HG03354 (cell line): ENCODE results near the gene TULP4.
A peak's percentile ranks its signal among the peaks of the same experiment; 100 is the strongest.
"Not testable (repeated sequence)": the region's sequence is repeated elsewhere in the genome, so short reads cannot be mapped to it uniquely, and the experiment has no call there.

Experiments used
- ATAC-seq: cut with Tn5 transposase; IDR thresholded peaks from one replicate; pipeline ENCODE4 v1.9.1; 2021; ENCODE audit warnings: mild to moderate bottlenecking; ENCODE audit not compliant: unreplicated experiment, poor library complexity, severe bottlenecking

The TULP4 gene

DNA sequence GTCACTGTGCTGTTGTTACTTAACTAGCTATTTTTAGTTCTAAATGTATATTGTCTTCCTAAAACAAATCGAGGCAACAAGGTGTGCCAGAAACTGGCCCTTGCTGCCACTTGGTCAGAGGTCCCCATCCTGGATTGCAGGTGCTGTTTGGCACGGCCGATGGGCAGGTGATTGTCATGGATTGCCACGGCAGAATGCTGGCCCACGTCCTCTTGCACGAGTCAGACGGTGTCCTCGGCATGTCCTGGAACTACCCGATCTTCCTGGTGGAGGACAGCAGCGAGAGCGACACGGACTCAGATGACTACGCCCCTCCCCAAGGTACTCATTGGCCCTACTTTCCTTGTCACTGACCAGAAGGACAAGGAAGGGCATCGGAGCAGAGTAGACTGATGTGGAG, 136.6 kb downstream of the TULP4 start:
- no peak for ATAC-seq

GRCh38 chr6:158452191-158452590, 139.9 kb downstream of the TULP4 start:
- ATAC-seq, result no peak

GRCh38 chr6:158457131-158457530, 144.9 kb downstream of the TULP4 start:
- no peak for ATAC-seq

- ATAC-seq, result no peak
Measured at GRCh38 chr6:158457616-158458278, 145.5 kb downstream of the TULP4 start.

DNA sequence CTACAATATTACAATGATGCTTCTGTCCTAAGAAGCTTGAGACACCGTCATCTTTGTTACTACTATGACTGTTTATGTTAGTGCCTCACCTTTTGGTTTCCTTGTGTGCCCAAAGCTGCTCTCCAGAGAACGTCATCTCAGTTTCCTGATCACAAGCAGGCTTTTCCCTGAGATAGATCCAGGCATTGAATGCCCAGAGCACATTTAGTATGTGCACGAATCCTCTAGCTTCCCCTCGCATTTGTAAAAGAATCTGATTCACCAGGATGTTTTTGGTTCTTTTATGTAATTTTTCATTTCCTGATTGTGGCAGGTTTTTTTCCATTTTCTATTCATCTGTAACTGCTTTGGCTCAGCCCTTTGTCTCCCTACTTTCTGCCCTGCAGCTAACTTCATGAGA, 147.5 kb downstream of the TULP4 start:
- no peak for ATAC-seq

- no peak for ATAC-seq
Measured at GRCh38 chr6:158460602-158461169, 148.4 kb downstream of the TULP4 start.

DNA sequence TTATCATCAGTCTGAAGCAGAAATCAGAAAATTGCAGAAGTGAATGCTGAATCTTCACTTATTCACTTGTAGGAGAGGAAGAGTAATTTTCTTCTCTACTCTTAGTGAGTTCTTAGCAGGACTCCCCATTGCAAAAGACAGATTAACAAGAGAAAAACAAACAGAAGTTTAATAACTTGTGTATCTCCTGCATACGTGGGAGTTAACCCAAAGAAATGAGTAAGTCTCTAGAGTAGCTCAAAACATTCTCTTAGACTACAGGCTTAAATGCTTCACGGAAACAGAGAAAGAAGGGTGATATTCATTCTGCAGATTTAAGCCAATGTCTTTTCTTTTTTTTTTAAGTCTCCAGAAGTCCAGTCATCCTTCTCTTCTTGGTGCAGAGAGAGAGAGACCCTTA, 149.7 kb downstream of the TULP4 start:
- ATAC-seq, result no peak

GRCh38 chr6:158464483-158464882, 152.2 kb downstream of the TULP4 start:
- no peak for ATAC-seq

DNA sequence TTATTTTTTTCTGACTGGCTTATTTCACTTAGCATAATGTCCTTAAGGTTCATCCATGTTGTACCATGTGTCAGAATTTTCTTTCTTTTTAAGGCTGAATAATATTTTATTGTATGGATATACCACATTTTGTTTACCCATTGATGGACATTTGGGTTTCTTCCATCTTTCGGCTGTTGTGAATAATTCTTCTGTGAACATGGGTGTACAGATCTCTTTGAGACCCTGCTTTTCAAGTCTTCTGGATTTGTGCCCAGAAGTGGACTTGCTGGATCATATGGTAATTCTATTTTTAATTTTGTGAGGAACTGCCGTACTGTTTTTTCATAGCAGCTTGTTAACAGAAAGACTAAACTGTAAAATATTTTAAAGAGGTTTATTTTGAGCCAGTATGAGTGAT, 153.0 kb downstream of the TULP4 start:
- ATAC-seq, result no peak

DNA sequence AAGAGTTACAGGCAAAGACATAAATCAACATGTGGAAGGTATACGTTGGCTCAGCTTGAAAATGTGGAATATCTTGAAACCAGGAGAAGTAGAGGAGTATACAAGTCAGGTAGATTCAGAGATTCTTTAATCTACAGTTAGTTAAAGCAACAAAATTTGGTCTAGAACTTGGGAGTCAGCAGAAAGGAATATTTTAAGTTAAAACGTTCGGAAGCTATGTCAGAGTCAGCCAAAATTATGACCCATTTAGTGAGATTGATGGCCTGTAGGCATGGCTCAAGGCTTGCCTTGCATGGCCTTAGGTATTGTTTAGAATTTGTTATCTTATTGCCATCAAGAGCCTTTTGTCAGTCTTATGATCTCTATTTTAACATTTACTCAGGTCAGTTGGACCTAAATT, 153.5 kb downstream of the TULP4 start:
- no peak for ATAC-seq

- ATAC-seq, result no peak
Measured at GRCh38 chr6:158467923-158468322, 155.7 kb downstream of the TULP4 start.

GRCh38 chr6:158468666-158469065, 156.4 kb downstream of the TULP4 start:
- no peak for ATAC-seq

DNA sequence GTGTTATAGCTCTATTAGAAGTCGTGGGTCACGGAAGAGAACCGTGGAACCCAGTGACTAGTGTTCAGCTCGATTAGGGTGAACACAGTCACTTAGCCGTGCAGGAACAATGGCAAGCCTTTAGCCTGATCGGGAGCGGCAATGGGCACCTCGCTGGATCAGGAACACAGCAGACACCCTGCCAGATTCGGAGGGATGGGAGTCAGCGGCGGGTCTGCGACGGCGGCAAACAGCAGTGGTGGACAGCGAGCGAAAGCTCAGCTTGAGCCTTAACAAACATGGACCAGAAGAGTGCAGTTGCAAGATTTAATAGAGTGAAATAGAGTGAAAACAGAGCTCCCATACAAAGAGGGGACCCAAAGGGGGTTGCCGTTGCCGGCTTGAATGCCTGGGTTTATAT, 157.8 kb downstream of the TULP4 start:
- not testable (repeated sequence) for ATAC-seq

DNA sequence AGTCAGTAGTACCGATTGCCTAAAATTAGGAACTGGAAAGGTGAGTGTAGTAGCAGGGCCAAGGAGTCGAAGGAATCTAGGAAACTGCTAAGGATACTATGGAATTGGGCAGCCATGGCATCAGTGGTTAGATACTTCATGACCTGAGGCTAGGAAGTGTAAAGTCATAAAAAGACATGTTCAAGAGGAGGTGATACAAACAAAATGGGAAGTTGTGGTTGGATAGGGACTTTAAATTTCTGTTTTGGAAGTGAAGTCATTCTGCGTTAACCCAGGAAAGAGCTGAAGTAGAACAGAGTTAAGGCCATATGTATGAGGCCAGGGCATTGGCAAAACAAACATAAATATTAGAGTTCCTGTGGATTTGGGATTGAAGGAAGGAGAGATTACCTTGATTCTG, 159.1 kb downstream of the TULP4 start:
- no peak for ATAC-seq

DNA sequence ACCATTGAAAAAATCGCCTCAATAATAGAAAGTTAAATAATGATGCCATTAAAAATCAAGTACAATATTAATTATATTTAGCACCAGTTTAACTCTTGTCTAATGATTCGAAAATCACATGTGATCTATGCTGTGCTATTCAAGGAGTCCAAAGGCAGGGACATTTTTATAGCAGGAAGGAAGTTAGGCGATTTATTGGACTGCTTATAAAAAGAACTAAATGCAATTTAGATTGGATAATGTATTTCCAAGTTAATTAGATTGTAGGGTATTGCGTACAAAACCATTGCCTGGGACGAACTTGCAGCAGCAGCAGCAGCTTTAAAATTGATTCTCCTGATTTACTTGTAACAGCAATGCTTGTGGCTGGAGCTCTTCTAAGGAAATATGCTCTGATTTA, 160.2 kb downstream of the TULP4 start:
- ATAC-seq, result no peak

GRCh38 chr6:158474961-158475343, 162.7 kb downstream of the TULP4 start:
- no peak for ATAC-seq

- ATAC-seq, result peak; percentile 88
Measured at GRCh38 chr6:158475344-158476302, 163.4 kb downstream of the TULP4 start.

- ATAC-seq, result peak; percentile 19
Measured at GRCh38 chr6:158476389-158476788, 164.1 kb downstream of the TULP4 start.

DNA sequence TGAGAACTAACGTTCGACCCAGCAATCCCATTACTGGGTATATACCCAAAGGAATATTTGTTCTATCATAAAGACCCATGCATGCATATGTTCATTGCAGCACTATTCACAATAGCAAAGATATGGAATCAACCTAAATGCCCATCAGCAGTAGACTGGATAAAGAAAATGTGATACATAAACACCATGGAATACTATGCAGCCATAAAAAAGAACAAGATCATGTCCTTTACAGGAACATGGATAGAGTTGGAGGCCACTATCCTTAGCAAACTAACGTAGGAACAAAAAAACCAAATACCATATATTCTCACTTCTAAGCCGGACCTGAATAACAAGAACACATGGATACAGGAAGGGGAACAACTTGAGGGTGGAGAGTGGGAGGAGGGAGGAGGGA, 165.5 kb downstream of the TULP4 start:
- not testable (repeated sequence) for ATAC-seq

DNA sequence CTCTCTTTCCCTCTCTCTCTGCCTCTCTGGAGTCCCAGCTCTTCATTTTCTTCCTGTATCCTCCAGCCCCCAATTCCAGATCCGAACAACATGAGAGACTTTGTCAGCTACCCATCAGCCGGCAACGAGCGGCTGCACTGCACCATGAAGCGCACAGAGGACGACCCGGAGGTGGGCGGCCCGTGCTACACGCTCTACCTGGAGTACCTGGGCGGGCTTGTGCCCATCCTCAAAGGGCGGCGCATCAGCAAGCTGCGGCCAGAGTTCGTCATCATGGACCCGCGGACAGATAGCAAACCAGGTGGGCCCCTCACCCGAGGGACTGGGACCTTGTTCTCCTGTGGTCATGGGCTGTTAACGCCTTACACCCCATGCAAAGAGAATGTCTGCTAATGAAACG, 168.7 kb downstream of the TULP4 start:
- ATAC-seq, result no peak
